CD4-positive, alpha-beta memory T cell (primary cell): Measurements from ENCODE around the gene CHURC1. TPM values are rescaled to one million over a fixed set of nuclear protein-coding genes. Genes with fewer than 3 reads are reported as not detected.
"Not testable (repeated sequence)": the region's sequence is repeated elsewhere in the genome, so short reads cannot be mapped to it uniquely, and the experiment has no call there.

Experiments used
- CTCF ChIA-PET: fragments of 350-600 bp; sonication (Branson Sonifier 250); formaldehyde crosslinking; loops from one replicate; lab custom pipeline; 2021; ENCODE audit warnings: inconsistent platforms; ENCODE audit not compliant: partially characterized antibody; lab: Charles Lee
- POLR2A ChIA-PET: fragments of 350-600 bp; sonication (Branson Sonifier 250); formaldehyde crosslinking; loops from one replicate; lab custom pipeline; 2021; ENCODE audit not compliant: partially characterized antibody; lab: Charles Lee
- DNase-seq, 5 donors: peaks; one replicate each; pipeline versions ENCODE4 v3.0.0 to v3.0.0-alpha.2; 2020 to 2022; ENCODE audit warnings: mixed read lengths in 1 of 5
- H3K27ac ChIP-seq: one replicate; pipeline ENCODE4 v1.7.0; 2013; ENCODE audit warnings: low read depth, low read length
- H3K27me3 ChIP-seq: 2 replicates; pipeline ENCODE4 v1.7.0; 2013; ENCODE audit warnings: mild to moderate bottlenecking, low read length, moderate library complexity; ENCODE audit not compliant: insufficient read depth
- H3K36me3 ChIP-seq: 2 replicates; pipeline ENCODE4 v1.7.0; 2013; ENCODE audit warnings: mild to moderate bottlenecking, low read length, moderate library complexity; ENCODE audit not compliant: insufficient read depth
- H3K4me1 ChIP-seq: 2 replicates; pipeline ENCODE4 v1.7.0; 2013; ENCODE audit warnings: mild to moderate bottlenecking, low read length, moderate library complexity; ENCODE audit not compliant: insufficient read depth
- H3K4me3 ChIP-seq, 2 donors: one replicate each; pipeline ENCODE4 v1.7.0; 2013; ENCODE audit warnings: low read length in 2 of 2, mild to moderate bottlenecking in 1 of 2
- H3K9me3 ChIP-seq, 2 donors: one replicate each; pipeline ENCODE4 v1.7.0; 2013; ENCODE audit warnings: low read length in 2 of 2, control low read depth in 1 of 2; ENCODE audit not compliant: control insufficient read depth in 1 of 2
- H3K27ac Mint-ChIP-seq, 7 donors: one replicate each; pipeline ENCODE4 v1.8.0; 2020 to 2021; ENCODE audit warnings: mixed read lengths in 7 of 7, mild to moderate bottlenecking in 6 of 7, inconsistent platforms in 3 of 7, moderate library complexity in 3 of 7
- H3K27me3 Mint-ChIP-seq, 2 donors: one replicate each; pipeline ENCODE4 v1.8.0; 2020 to 2021; ENCODE audit warnings: mixed read lengths in 2 of 2
- H3K36me3 Mint-ChIP-seq, 2 donors: one replicate each; pipeline ENCODE4 v1.8.0; 2020 to 2021; ENCODE audit warnings: mixed read lengths in 2 of 2, inconsistent platforms in 1 of 2, mild to moderate bottlenecking in 1 of 2
- H3K4me1 Mint-ChIP-seq, 4 donors: one replicate each; pipeline ENCODE4 v1.8.0; 2020 to 2021; ENCODE audit warnings: mixed read lengths in 4 of 4, mild to moderate bottlenecking in 1 of 4
- H3K4me3 Mint-ChIP-seq, 8 donors: one replicate each; pipeline ENCODE4 v1.8.0; 2020 to 2021; ENCODE audit warnings: mixed read lengths in 8 of 8, mild to moderate bottlenecking in 7 of 8, moderate library complexity in 6 of 8, inconsistent platforms in 3 of 8
- H3K9me3 Mint-ChIP-seq, 8 donors: one replicate each; pipeline ENCODE4 v1.8.0; 2020 to 2021; ENCODE audit warnings: mixed read lengths in 8 of 8, mild to moderate bottlenecking in 5 of 8, inconsistent platforms in 3 of 8, moderate library complexity in 1 of 8
- intact Hi-C: fragments of 100-400 bp; cut with micrococcal nuclease; formaldehyde crosslinking; loops from one replicate; pipeline ENCODE4 v1.15.1; 2023
- polyA plus RNA-seq, 2 donors: library from polyadenylated mRNA; unstranded; fragments of 300-500 nt; fragmentation: Illumina TruSeq; gene quantifications; one replicate each; pipeline ENCODE4 v1.2.3, GENCODE V29; 2021
- total RNA-seq, 2 experiments: library from RNA; stranded (reverse); gene quantifications; one replicate each; pipeline ENCODE4 v1.2.3, GENCODE V29; 2021

Gene CHURC1
- total and polyA plus RNA-seq, 4 experiments from 2014 or later: 112 to 176 (median 132) TPM

DNA sequence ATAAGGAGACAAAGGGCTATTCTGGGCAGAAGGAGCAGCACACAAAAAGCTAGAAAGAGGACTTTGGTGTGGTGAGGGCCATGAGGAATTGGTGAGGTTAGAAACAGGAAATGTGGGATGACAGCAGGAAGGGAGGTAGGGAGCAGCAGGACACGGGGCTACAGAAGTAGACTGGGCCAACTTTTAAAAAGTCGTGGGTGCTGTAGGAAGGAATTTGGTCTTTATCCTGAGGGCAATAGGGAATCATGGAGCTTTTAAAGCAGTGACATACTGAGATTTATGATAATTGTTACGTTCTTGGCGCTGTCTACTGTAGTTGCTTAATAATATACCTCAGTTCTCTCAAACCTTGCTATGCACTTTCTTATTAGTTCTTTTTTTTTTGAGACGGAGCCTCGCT lies 8.2 kb upstream of the CHURC1 start:
- CTCF ChIA-PET: no interaction called here
- peaks cover 8 to 21% of the 10 kb centered on the region in 2 donors for H3K27me3 Mint-ChIP-seq

DNA sequence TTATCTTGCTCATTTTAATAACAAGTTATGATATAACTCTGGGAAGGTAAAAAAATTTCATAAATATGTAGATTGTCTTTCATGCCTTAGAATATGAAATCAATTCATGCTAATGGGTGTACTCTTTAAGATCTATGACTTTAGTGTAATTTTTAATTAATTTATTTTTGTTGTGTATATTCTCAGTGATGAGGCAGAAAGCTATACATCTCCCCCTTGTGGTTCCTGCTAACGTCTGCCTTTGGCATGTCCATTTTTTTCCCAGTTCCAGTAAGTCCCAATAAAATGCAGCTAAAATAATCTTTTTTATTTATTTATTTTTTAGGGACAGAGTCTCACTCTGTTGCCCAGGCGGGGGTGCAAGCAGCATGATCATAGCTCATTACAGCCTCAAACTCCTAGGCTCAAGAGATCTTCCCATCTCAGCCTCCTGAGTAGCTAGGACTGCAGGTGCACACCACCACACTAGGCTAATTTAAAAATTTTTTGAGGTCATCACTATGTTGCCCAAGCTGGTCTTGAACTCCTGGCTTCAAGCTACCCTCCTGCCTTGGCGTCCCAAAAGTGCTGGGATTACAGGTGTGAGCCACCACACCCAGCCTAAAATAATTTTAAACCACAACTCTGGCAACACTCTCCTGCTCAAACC lies 3.3 kb upstream of the CHURC1 start:
- ChIA-PET POLR2A (interaction anchor here (0.7 to 1.4 kb wide), 2 partner anchors 11 kb away, joined by 4 to 5 read pairs; no protein-coding TSS in a partner anchor), CTCF (interaction anchor here (0.5 to 2.2 kb wide), 6 partner anchors 17 to 87 kb away, joined by 3 to 13 read pairs (median 4); partner anchors contain the start of gene FNTB)
- H3K27ac ChIP-seq: no peak overlapping the region
- H3K9me3 ChIP-seq: no peaks in the 10 kb centered on the region
- H3K4me1 ChIP-seq: peaks cover 15% of the 10 kb centered on the region
- peaks cover 15 to 27% (median 22%) of the 10 kb centered on the region in 4 donors for H3K4me1 Mint-ChIP-seq
- no peak overlapping the region for H3K4me3 Mint-ChIP-seq
- H3K9me3 Mint-ChIP-seq: peaks cover 0 to 2% (median 0%) of the 10 kb centered on the region in 8 donors
- intact Hi-C loops: no loop called here
- no peak overlapping the region for H3K27ac Mint-ChIP-seq
- no peak overlapping the region for H3K4me3 ChIP-seq
- peaks cover 2 to 6% of the 10 kb centered on the region in 2 donors for H3K27me3 Mint-ChIP-seq
- H3K36me3 ChIP-seq: no peaks in the 10 kb centered on the region
- H3K27me3 ChIP-seq: peaks cover 5% of the 10 kb centered on the region
- DNase-seq: no peak
- H3K36me3 Mint-ChIP-seq: peaks cover 7 to 13% of the 10 kb centered on the region in 2 donors

More for the DNA sequence above, 8.2 kb upstream of the CHURC1 start:
- Mint-ChIP-seq H3K9me3 (no peaks in the 10 kb centered on the region), H3K36me3 (no peaks in the 10 kb centered on the region), H3K4me1 (no peaks in the 10 kb centered on the region), H3K4me3 (no peak overlapping the region), H3K27ac (peak overlapping the region in 1 of 7 donors; percentile 1)
- POLR2A ChIA-PET: no interaction called here
- intact Hi-C loops: no loop called here
- H3K27ac ChIP-seq: no peak overlapping the region
- H3K27me3 ChIP-seq: peaks cover 8% of the 10 kb centered on the region
- no peaks in the 10 kb centered on the region for H3K9me3 ChIP-seq
- no peak overlapping the region for H3K4me3 ChIP-seq
- DNase-seq: no peak
- H3K36me3 ChIP-seq: no peaks in the 10 kb centered on the region
- H3K4me1 ChIP-seq: no peaks in the 10 kb centered on the region

DNA sequence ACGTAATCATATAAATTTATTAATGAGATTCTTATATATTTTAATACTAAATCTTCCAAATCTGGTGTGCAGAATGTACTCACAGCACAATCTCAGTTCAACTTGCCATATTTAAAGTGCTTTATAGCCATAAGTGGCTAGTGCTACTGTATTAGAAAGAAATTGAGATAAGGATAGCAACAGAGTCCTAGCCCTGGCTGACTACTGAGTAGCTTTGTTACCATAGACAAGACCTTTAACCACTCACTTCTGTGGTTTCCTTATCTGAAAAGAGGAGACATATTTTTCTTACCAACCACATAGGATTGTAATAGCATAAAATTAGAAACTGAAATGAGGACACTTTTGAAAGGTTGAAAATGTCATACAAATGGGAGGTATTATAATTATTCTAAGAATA lies 2.0 kb upstream of the CHURC1 start:
- no peaks in the 10 kb centered on the region for H3K36me3 ChIP-seq
- H3K4me1 Mint-ChIP-seq: peaks cover 20 to 38% (median 31%) of the 10 kb centered on the region in 4 donors
- H3K4me3 Mint-ChIP-seq: peak overlapping the region in 2 of 8 donors; percentile 9 to 22
- H3K36me3 Mint-ChIP-seq: peaks cover 9 to 14% of the 10 kb centered on the region in 2 donors
- no peaks in the 10 kb centered on the region for H3K9me3 ChIP-seq
- CTCF ChIA-PET: no interaction called here
- peaks cover 1 to 2% of the 10 kb centered on the region in 2 donors for H3K27me3 Mint-ChIP-seq
- H3K4me3 ChIP-seq: no peak overlapping the region
- peaks cover 26% of the 10 kb centered on the region for H3K4me1 ChIP-seq
- no peak overlapping the region for H3K27ac ChIP-seq
- intact Hi-C loops: no loop called here
- DNase-seq: no peak
- peak overlapping the region in 3 of 7 donors; percentile 32 to 87 (median 72) for H3K27ac Mint-ChIP-seq
- peaks cover 0 to 2% (median 0%) of the 10 kb centered on the region in 8 donors for H3K9me3 Mint-ChIP-seq
- H3K27me3 ChIP-seq: peaks cover 3% of the 10 kb centered on the region
- POLR2A ChIA-PET: no interaction called here

DNA sequence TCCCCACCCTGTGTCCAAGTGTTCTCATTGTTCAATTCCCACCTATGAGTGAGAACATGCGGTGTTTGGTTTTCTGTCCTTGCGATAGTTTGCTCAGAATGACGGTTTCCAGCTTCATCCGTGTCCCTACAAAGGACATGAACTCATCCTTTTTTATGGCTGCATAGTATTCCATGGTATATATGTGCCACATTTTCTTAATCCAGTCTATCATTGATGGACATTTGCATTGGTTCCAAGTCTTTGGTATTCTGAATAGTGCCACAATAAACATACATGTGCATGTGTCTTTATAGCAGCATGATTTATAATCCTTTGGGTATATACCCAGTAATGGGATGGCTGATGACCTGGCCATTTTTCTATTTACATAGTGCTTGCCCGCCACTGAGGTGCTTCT lies 778 bp upstream of the CHURC1 start:
- H3K9me3 Mint-ChIP-seq, H3K27me3 ChIP-seq, H3K27me3 Mint-ChIP-seq, DNase-seq, H3K4me3 ChIP-seq, intact Hi-C loops, H3K36me3 ChIP-seq, H3K9me3 ChIP-seq: not testable (repeated sequence)
- Mint-ChIP-seq H3K4me3 (peak overlapping the region; percentile 84 to 95 (median 90)), H3K36me3 (peaks cover 15 to 19% of the 10 kb centered on the region in 2 donors), H3K4me1 (peaks cover 29 to 49% (median 40%) of the 10 kb centered on the region in 4 donors), H3K27ac (peak overlapping the region; percentile 92 to 99 (median 98))
- peaks cover 37% of the 10 kb centered on the region for H3K4me1 ChIP-seq
- POLR2A ChIA-PET: interaction anchor here (1.4 to 5.8 kb wide), 4 partner anchors 13 to 526 kb away, joined by 4 to 111 read pairs (median 13); partner anchors contain the start of genes FNTB and MTHFD1
- H3K27ac ChIP-seq: peak overlapping the region; percentile 100
- CTCF ChIA-PET: interaction anchor here (1.7 kb wide), 1 partner anchor 67 kb away, joined by 5 read pairs; no protein-coding TSS in a partner anchor

DNA sequence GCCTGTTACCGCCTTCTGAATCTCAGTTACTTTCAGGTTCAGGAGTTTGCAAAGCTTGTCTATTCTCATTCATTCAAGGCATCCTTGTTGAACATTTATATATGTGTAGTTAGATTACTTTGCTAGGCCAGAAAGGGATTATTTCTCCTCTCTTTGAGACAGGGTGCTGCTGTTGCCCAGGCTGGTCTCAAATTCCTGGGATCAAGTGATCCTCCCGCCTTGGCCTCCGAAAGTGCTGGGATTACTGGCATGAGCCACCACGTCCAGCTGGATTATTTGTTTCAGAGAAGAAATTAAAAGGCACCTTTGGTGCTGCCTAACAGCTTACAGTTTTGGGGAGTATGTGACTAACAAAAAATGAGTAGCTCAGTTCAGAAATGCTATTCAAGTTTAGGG lies 772 bp downstream of the CHURC1 start:
- H3K4me1 ChIP-seq: peaks cover 52% of the 10 kb centered on the region
- peaks cover 33 to 62% (median 50%) of the 10 kb centered on the region in 4 donors for H3K4me1 Mint-ChIP-seq
- H3K9me3 ChIP-seq: no peaks in the 10 kb centered on the region
- peaks cover 0 to 1% of the 10 kb centered on the region in 2 donors for H3K27me3 Mint-ChIP-seq
- intact Hi-C loops: loop anchor here (2.0 kb wide), 2 partner anchors 58 to 498 kb away; partner anchors contain the start of genes FUT8 and RAB15
- no peaks in the 10 kb centered on the region for H3K27me3 ChIP-seq
- ChIA-PET POLR2A (interaction anchor here (0.5 to 5.8 kb wide), 34 partner anchors 11 to 1273 kb away, joined by 3 to 111 read pairs (median 3); partner anchors contain the start of genes FNTB, HSPA2, MAX and MTHFD1), CTCF (interaction anchor here (0.7 to 1.7 kb wide), 12 partner anchors 10 to 243 kb away, joined by 3 to 5 read pairs (median 4); partner anchors contain the start of gene FNTB)
- no peaks in the 10 kb centered on the region for H3K36me3 ChIP-seq
- no peak for DNase-seq
- peak overlapping the region; percentile 84 to 95 (median 90) for H3K4me3 Mint-ChIP-seq
- H3K36me3 Mint-ChIP-seq: peaks cover 15 to 19% of the 10 kb centered on the region in 2 donors
- H3K27ac Mint-ChIP-seq: peak overlapping the region; percentile 92 to 99 (median 98)
- H3K9me3 Mint-ChIP-seq: peaks cover 0 to 2% (median 0%) of the 10 kb centered on the region in 8 donors
- H3K4me3 ChIP-seq: peak overlapping the region; percentile 90 to 99
- peak overlapping the region; percentile 100 for H3K27ac ChIP-seq

DNA sequence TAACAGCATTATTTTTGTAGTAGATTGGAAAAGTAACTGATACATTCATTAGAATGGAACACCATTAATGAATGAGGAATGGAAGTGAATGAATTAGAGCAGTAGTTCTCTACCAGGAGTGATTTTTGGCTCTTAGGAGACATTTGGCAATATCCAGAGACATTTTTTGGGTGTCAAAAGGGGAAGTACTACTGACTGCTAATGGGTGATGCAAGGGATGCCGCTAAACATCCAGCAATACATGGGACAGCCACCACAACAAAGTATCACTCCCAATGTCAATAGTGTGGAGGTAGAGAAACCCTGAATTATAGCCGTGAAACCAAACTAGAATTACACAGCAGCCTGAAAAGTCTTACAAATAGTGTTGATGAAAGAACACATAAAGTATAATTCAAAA lies 1.5 kb downstream of the CHURC1 start:
- CTCF ChIA-PET: interaction anchor here (0.7 to 1.7 kb wide), 7 partner anchors 9 to 243 kb away, joined by 3 to 5 read pairs (median 4); no protein-coding TSS in a partner anchor
- peaks cover 60% of the 10 kb centered on the region for H3K4me1 ChIP-seq
- intact Hi-C loops: loop anchor here (2.0 kb wide), 2 partner anchors 57 to 497 kb away; partner anchors contain the start of genes FUT8 and RAB15
- no peak for DNase-seq
- Mint-ChIP-seq H3K4me3 (peak overlapping the region; percentile 84 to 95 (median 90)), H3K27me3 (peaks cover 0 to 1% of the 10 kb centered on the region in 2 donors), H3K27ac (peak overlapping the region; percentile 77 to 99 (median 98)), H3K9me3 (peaks cover 0 to 2% (median 0%) of the 10 kb centered on the region in 8 donors), H3K36me3 (peaks cover 19% of the 10 kb centered on the region in 2 donors), H3K4me1 (peaks cover 40 to 69% (median 57%) of the 10 kb centered on the region in 4 donors)
- H3K27ac ChIP-seq: peak overlapping the region; percentile 100
- no peaks in the 10 kb centered on the region for H3K27me3 ChIP-seq
- H3K4me3 ChIP-seq: peak overlapping the region in 1 of 2 donors; percentile 99
- POLR2A ChIA-PET: interaction anchor here (1.1 to 5.8 kb wide), 7 partner anchors 10 to 414 kb away, joined by 3 to 111 read pairs (median 8); partner anchors contain the start of gene FNTB
- H3K9me3 ChIP-seq: no peaks in the 10 kb centered on the region
- no peaks in the 10 kb centered on the region for H3K36me3 ChIP-seq
